Heart left ventricle (tissue), 13 donors: ENCODE measurements around the gene ZC3H7A.

ENCODE experiments used
- POLR2A ChIP-seq, 2 donors: fragments of 450-650 bp; IDR thresholded peaks; one replicate each; pipeline ENCODE4 v1.6.1; 2017; ENCODE audit warnings: antibody characterized with exemption in 2 of 2, mild to moderate bottlenecking in 2 of 2, moderate library complexity in 2 of 2
- TF ChIP-seq, protein P1 (sequence below), 12 donors: fragments of 200-600 bp; sonication (generic) in 4 of 12; IDR thresholded peaks; one replicate each; pipeline versions ENCODE4 v1.5.0 to v1.8.0; 2018 to 2022; ENCODE audit warnings: antibody characterized with exemption in 12 of 12, mild to moderate bottlenecking in 5 of 12
- donor health status: ischemic (EF 13 %, LVEDD 7.1; RV severe dilation, severe dysfunction).
- donor health status: DM: no; HTN: yes; CAD: no.
- donor health status: DM: no; HTN: no; CAD: no.
- donor health status: ischemic (EF 25% LVEDD 6.9; RV normal size, moderate dysfunction).
- donor health status: ischemic (EF 25% LVEDD 5.7; RV mildly dilated, moderate dysfunction).
- donor health status: ischemic (EF 35%, LVEDD 5.7; RV mildly dilated, moderate dysfunction).
- donor health status: nonischemic (EF 11% LVEDD 7.7; RV severe dilation, severe dysfunction).
- donor health status: DM: yes; HTN: yes; CAD: no.
- donor health status: PGD.
- donor health status: ischemic (EF 29% LVEDD 5.4; RV normal size, mild dysfunction).
- donor health status: nonischemic (EF 23%, LVEDD 6.1; RV moderate dilation, normal function).

DNA sequence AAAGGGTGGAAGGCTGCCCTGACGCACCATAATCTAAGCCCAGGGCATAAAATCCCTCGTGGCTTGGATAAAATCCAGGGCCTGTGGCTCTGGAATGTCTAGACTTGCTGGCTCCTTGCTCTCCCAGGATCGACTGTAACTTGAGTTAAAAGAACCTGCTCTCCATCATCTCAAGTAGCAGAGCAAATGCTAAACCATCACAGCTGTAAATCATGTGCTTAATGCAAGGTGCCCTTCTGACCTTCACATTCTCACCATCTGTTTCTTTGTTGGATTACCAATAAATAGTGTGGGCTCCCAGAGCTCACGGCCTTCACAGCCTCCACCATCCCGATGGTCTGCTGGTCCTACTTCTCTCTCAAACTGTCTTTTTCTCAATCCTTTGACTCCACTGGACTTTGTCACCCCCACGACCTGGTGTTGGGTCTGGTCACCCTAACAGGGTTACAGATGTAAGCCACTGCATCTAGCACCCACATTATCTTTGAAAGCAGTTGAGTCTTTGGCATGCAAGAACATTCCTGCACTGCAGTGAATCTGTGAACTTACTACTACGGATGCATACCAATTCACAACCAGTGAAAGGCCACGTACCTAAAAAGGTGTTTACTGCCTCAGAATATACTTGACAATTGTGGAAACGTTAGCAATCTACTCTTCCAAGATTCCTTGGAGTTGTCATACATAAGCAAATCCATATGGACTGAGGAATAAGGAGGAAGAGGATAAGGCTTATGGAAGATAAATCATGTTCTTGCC is 39.0 kb upstream of the ZC3H7A start:
- TF ChIP-seq, protein P1, sequence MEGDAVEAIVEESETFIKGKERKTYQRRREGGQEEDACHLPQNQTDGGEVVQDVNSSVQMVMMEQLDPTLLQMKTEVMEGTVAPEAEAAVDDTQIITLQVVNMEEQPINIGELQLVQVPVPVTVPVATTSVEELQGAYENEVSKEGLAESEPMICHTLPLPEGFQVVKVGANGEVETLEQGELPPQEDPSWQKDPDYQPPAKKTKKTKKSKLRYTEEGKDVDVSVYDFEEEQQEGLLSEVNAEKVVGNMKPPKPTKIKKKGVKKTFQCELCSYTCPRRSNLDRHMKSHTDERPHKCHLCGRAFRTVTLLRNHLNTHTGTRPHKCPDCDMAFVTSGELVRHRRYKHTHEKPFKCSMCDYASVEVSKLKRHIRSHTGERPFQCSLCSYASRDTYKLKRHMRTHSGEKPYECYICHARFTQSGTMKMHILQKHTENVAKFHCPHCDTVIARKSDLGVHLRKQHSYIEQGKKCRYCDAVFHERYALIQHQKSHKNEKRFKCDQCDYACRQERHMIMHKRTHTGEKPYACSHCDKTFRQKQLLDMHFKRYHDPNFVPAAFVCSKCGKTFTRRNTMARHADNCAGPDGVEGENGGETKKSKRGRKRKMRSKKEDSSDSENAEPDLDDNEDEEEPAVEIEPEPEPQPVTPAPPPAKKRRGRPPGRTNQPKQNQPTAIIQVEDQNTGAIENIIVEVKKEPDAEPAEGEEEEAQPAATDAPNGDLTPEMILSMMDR (IDR thresholded peaks at IDR 0.05) = no peak
- no peak for TF ChIP-seq POLR2A (IDR thresholded peaks at IDR 0.05)
